ENCODE results near the gene RASL12. TPM values are rescaled to one million over a fixed set of nuclear protein-coding genes. Genes with fewer than 3 reads are reported as not detected.

RASL12 gene
- polyA plus RNA-seq, 3 donors = not detected

DNA sequence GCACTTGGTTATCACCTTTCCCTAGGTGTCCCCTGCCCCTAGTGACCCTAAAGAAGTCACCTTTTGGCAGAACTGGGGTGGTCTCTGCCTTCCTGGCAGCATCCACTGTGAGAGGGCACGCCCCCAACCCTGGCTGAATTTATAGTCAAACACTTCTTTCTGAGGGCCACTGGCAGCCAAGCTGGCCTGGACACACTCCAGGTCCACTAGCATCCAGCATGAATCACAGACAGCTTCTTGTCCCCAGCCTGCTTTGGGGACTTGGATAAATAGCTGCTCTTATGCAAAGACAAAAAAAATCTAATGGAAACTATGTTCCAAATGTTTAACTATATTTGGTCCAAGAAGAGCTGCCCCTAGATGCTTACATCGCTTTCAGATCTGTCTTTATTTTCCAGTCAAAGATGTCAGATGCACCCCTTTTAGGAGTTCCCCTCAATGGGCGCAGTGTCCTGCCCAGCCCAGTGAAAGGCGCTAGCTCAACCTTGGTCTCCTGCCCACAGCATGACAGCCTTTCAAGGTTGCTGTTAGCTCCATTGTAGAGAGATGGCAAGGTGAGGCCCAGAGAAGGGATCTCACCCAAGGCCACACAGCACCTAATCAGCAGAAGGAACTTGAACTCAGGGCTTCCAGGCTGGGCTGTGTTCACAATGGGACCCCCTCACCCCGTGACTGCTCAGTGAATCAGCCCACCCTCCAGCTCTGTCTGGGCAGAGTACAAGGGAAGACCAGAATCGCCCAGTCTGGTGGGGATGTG lies 7.0 kb downstream of the RASL12 start:
- no peaks in the 10 kb centered on the region for H3K36me3 Mint-ChIP-seq
- H2AFZ ChIP-seq (ENCODE audit: insufficient read depth, low read depth, low read length, poor library complexity, severe bottlenecking) = no peak overlapping the region
- H3K36me3 ChIP-seq (replicated peaks in 1 of 2; ENCODE audit: control insufficient read depth in 1 of 2, insufficient read depth in 2 of 2, low read length in 2 of 2) = no peaks in the 10 kb centered on the region
- H3K27ac ChIP-seq (ENCODE audit: low read depth in 1 of 2, low read length in 2 of 2) = no peak overlapping the region
- H3K9ac ChIP-seq (ENCODE audit: insufficient read depth, low read length, poor library complexity, severe bottlenecking) = no peak overlapping the region
- no peaks in the 10 kb centered on the region for H3K79me2 ChIP-seq (ENCODE audit: insufficient read depth, low read length)
- no peaks in the 10 kb centered on the region for H3K9me3 ChIP-seq (replicated peaks in 1 of 2; ENCODE audit: control insufficient read depth in 1 of 2, insufficient read depth in 1 of 2, low read length in 2 of 2)
- H3K27me3 Mint-ChIP-seq (ENCODE audit: low read depth in 3 of 3) = peaks cover 13 to 22% (median 19%) of the 10 kb centered on the region in 3 donors
- H3K27me3 ChIP-seq (ENCODE audit: control insufficient read depth in 2 of 2, insufficient read depth in 2 of 2, low read length in 2 of 2) = peaks cover 4 to 10% of the 10 kb centered on the region in 2 donors
- H3K4me2 ChIP-seq (replicated peaks; ENCODE audit: extremely low read depth, low read length, poor library complexity, severe bottlenecking) = no peak overlapping the region
- intact Hi-C loops (cut with micrococcal nuclease) = no loop called here
- no peak for DNase-seq
- no peaks in the 10 kb centered on the region for H3K9me3 Mint-ChIP-seq
- H3K4me3 Mint-ChIP-seq = no peak overlapping the region
- no peaks in the 10 kb centered on the region for H4K20me1 ChIP-seq (ENCODE audit: insufficient read depth, low read length)
- H3K4me1 Mint-ChIP-seq = no peaks in the 10 kb centered on the region
- H3K27ac Mint-ChIP-seq = no peak overlapping the region
- 100% methylated on average over 2 of the region's 6 CpGs for WGBS (ENCODE audit: insufficient coverage)
- no peak overlapping the region for H3K4me3 ChIP-seq (replicated peaks in 1 of 3; ENCODE audit: low read depth in 2 of 3, low read length in 3 of 3)
- TF ChIP-seq, protein P1, sequence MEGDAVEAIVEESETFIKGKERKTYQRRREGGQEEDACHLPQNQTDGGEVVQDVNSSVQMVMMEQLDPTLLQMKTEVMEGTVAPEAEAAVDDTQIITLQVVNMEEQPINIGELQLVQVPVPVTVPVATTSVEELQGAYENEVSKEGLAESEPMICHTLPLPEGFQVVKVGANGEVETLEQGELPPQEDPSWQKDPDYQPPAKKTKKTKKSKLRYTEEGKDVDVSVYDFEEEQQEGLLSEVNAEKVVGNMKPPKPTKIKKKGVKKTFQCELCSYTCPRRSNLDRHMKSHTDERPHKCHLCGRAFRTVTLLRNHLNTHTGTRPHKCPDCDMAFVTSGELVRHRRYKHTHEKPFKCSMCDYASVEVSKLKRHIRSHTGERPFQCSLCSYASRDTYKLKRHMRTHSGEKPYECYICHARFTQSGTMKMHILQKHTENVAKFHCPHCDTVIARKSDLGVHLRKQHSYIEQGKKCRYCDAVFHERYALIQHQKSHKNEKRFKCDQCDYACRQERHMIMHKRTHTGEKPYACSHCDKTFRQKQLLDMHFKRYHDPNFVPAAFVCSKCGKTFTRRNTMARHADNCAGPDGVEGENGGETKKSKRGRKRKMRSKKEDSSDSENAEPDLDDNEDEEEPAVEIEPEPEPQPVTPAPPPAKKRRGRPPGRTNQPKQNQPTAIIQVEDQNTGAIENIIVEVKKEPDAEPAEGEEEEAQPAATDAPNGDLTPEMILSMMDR (IDR thresholded peaks at IDR 0.05) = no peak
- H3K4me1 ChIP-seq (ENCODE audit: control insufficient read depth in 1 of 2, insufficient read depth in 2 of 2, low read length in 2 of 2) = no peaks in the 10 kb centered on the region

DNA sequence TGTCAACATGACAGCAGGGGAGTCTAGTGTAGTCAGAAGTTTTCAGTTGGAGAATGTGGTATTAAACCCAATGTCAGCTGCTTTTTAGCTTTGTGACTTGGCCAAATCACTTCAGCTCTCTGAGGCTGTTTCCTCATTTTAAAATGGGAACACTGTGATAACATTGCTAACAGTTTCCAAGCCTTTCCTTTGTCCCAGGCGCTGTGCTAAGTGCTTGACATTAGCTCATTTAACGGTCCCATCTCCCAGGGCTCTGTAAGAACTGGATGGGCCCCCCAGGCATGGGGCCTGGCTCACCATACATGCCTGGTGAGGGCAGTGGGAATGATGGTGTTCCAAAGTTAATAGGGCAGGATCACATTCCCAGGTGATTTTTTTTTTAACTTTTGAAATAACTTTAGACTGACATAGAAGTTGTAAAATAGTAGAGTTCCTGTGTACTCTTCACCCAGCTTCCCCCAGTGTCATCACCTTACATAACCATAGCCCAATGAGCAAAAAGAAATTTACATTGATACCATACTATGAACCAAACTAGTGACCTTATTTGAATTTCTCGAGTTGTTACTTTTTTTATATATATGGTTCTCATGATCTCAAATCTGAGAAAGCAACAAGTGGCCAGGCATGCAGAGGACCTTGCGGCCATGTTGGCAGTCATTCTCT lies 7.7 kb downstream of the RASL12 start:
- no peak for DNase-seq
- no peaks in the 10 kb centered on the region for H3K9me3 Mint-ChIP-seq
- no peak overlapping the region for H3K4me3 Mint-ChIP-seq
- no peak overlapping the region for H3K4me3 ChIP-seq (replicated peaks in 1 of 3; ENCODE audit: low read depth in 2 of 3, low read length in 3 of 3)
- 64% methylated on average over 3 of the region's 4 CpGs for WGBS (ENCODE audit: insufficient coverage)
- H3K27ac ChIP-seq (ENCODE audit: low read depth in 1 of 2, low read length in 2 of 2) = no peak overlapping the region
- TF ChIP-seq, protein P1 (IDR thresholded peaks at IDR 0.05) = no peak
- no peak overlapping the region for H2AFZ ChIP-seq (ENCODE audit: insufficient read depth, low read depth, low read length, poor library complexity, severe bottlenecking)
- peaks cover 9 to 15% (median 12%) of the 10 kb centered on the region in 3 donors for H3K27me3 Mint-ChIP-seq (ENCODE audit: low read depth in 3 of 3)
- H3K27me3 ChIP-seq (ENCODE audit: control insufficient read depth in 2 of 2, insufficient read depth in 2 of 2, low read length in 2 of 2) = peaks cover 0 to 2% of the 10 kb centered on the region in 2 donors
- H3K36me3 ChIP-seq (replicated peaks in 1 of 2; ENCODE audit: control insufficient read depth in 1 of 2, insufficient read depth in 2 of 2, low read length in 2 of 2) = no peaks in the 10 kb centered on the region
- intact Hi-C loops (cut with micrococcal nuclease) = loop anchor here in 1 of 2 donors (10.0 kb wide), 1 partner anchor 235 kb away; the partner anchor contains the start of gene RNU5A-1
- H3K36me3 Mint-ChIP-seq = no peaks in the 10 kb centered on the region
- H3K79me2 ChIP-seq (ENCODE audit: insufficient read depth, low read length) = no peaks in the 10 kb centered on the region
- H3K4me2 ChIP-seq (replicated peaks; ENCODE audit: extremely low read depth, low read length, poor library complexity, severe bottlenecking) = no peak overlapping the region
- no peaks in the 10 kb centered on the region for H3K9me3 ChIP-seq (replicated peaks in 1 of 2; ENCODE audit: control insufficient read depth in 1 of 2, insufficient read depth in 1 of 2, low read length in 2 of 2)
- H3K4me1 Mint-ChIP-seq = no peaks in the 10 kb centered on the region
- no peaks in the 10 kb centered on the region for H3K4me1 ChIP-seq (ENCODE audit: control insufficient read depth in 1 of 2, insufficient read depth in 2 of 2, low read length in 2 of 2)
- no peak overlapping the region for H3K9ac ChIP-seq (ENCODE audit: insufficient read depth, low read length, poor library complexity, severe bottlenecking)
- no peak overlapping the region for H3K27ac Mint-ChIP-seq
- no peaks in the 10 kb centered on the region for H4K20me1 ChIP-seq (ENCODE audit: insufficient read depth, low read length)

Measured in CD14-positive monocyte (primary cell).